Coronary artery (tissue), 2 donors: ENCODE data around the gene ZCCHC8.
A peak's percentile ranks its signal among the peaks of the same experiment; 100 is the strongest.
"Not testable (repeated sequence)": the region's sequence is repeated elsewhere in the genome, so short reads cannot be mapped to it uniquely, and the experiment has no call there.

ENCODE experiments used
- DNase-seq: peaks from one replicate; pipeline ENCODE4 v3.0.0-alpha.2; 2017; ENCODE audit warnings: low spot score
- H3K27ac ChIP-seq, 2 donors: fragments of 200-600 bp; sonication (generic); one replicate each; pipeline ENCODE4 v1.5.1; 2016 to 2019
- H3K4me3 ChIP-seq: fragments of 200-600 bp; sonication (generic); 2 replicates; pipeline ENCODE4 v1.5.1; 2016; ENCODE audit warnings: mild to moderate bottlenecking, moderate library complexity
- CTCF ChIP-seq: fragments of 200-600 bp; sonication (generic); IDR thresholded peaks from one replicate; pipeline ENCODE4 v1.5.1; 2019; ENCODE audit warnings: antibody characterized with exemption

Gene ZCCHC8

GRCh38 chr12:122435186-122435585 lies 65.5 kb downstream of the ZCCHC8 start:
- H3K27ac ChIP-seq = no peak overlapping the region
- no peak for DNase-seq
- no peak for TF ChIP-seq CTCF
- H3K4me3 ChIP-seq = no peak overlapping the region

- not testable (repeated sequence) for H3K27ac ChIP-seq, H3K4me3 ChIP-seq, DNase-seq
Observed at GRCh38 chr12:122429043-122429442, 71.7 kb downstream of the ZCCHC8 start.

GRCh38 chr12:122427403-122427802 lies 73.3 kb downstream of the ZCCHC8 start:
- no peak overlapping the region for H3K4me3 ChIP-seq
- H3K27ac ChIP-seq = no peak overlapping the region
- DNase-seq = no peak
- no peak for TF ChIP-seq CTCF

GRCh38 chr12:122423258-122424165 lies 77.2 kb downstream of the ZCCHC8 start:
- DNase-seq = peak; percentile 75
- Histone ChIP-seq H3K4me3 (peak overlapping the region; percentile 95), H3K27ac (peak overlapping the region; percentile 72 to 100)
- no peak for TF ChIP-seq CTCF

- no peak for DNase-seq
- peak overlapping the region; percentile 72 to 100 for H3K27ac ChIP-seq
- peak overlapping the region; percentile 95 for H3K4me3 ChIP-seq
- no peak for TF ChIP-seq CTCF
Observed at GRCh38 chr12:122422730-122423257, 77.9 kb downstream of the ZCCHC8 start.

GRCh38 chr12:122421821-122422729 lies 78.7 kb downstream of the ZCCHC8 start, which contains the start of gene CLIP1:
Gene CLIP1, minus strand, starts transcription at chr12:122422669. Its CDS starts 42,217 bp downstream, at chr12:122380452.
- DNase-seq = peak; percentile 83
- TF ChIP-seq CTCF = peak; percentile 32
- Histone ChIP-seq H3K27ac (peak within 1 kb of the TSS; percentile 91 to 100), H3K4me3 (peak within 1 kb of the TSS; percentile 95)
